Stimulated activated naive B cell treated with anti-CD40 and anti-IgM and Interleukin-4, amounts not matched to agents 10 μg/mL and 1 μg/mL and 100 μg/mL, for 72 hours (primary cell): ENCODE data around the gene IL16.

Experiments
- ATAC-seq, 2 donors: fragments of 150-1000 bp; cut with Tn5 transposase; replicated peaks; 2 replicates each; pipeline ENCODE4 v1.10.0; 2021; ENCODE audit warnings: moderate library complexity in 1 of 2
- DNase-seq: peaks from one replicate; pipeline ENCODE4 v3.0.0; 2021
- H3K27ac Mint-ChIP-seq: one replicate; pipeline ENCODE4 v1.8.0; 2022; ENCODE audit warnings: mild to moderate bottlenecking, mixed read lengths
- H3K27me3 Mint-ChIP-seq, 2 donors: one replicate each; pipeline ENCODE4 v1.8.0; 2022; ENCODE audit warnings: mixed read lengths in 2 of 2
- H3K36me3 Mint-ChIP-seq, 2 donors: one replicate each; pipeline ENCODE4 v1.8.0; 2022; ENCODE audit warnings: mixed read lengths in 2 of 2, mild to moderate bottlenecking in 1 of 2
- H3K4me1 Mint-ChIP-seq, 2 donors: one replicate each; pipeline ENCODE4 v1.8.0; 2022; ENCODE audit warnings: mixed read lengths in 2 of 2, mild to moderate bottlenecking in 1 of 2
- H3K4me3 Mint-ChIP-seq, 2 donors: one replicate each; pipeline ENCODE4 v1.8.0; 2022; ENCODE audit warnings: mild to moderate bottlenecking in 2 of 2, mixed read lengths in 2 of 2, moderate library complexity in 1 of 2
- H3K9me3 Mint-ChIP-seq, 2 donors: one replicate each; pipeline ENCODE4 v1.8.0; 2022; ENCODE audit warnings: mixed read lengths in 2 of 2, mild to moderate bottlenecking in 1 of 2

The IL16 gene

DNA sequence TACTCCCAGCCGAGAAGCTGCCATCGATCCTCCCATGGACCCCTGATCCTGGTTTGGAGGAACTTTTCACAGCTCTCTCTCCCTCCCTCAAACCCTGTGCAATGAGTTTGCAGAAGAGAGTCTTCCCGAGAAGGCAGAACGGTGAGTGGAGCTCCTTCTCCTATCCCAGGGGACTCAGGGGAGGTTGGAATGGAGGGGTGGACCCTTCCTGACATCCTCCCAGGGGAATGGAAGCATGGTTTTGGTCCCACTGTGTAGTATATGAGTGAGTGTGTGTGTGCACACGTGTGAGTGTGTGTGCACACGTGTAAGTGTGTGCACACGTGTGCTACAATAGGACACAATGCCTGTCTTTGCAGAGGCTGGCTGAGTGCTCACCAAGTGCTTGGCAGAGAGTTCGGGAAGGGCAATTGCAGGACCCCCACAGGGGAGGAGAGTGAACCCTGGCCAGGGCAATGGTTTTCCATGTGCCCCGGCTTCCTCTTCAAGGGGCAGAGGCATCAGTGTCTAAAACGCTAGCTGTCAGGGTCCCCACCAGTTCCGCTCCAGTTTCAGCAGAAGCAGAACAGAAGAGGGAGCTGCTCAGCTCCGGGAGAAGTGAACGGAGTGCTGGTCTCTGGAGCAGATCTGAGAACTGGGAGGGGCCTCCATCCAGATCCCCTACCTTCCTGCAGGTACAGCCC, 13.8 kb upstream of the IL16 start:
- ATAC-seq = no peak
- Mint-ChIP-seq H3K27me3 (peaks cover 25 to 36% of the 10 kb centered on the region in 2 donors), H3K4me3 (no peak overlapping the region)

DNA sequence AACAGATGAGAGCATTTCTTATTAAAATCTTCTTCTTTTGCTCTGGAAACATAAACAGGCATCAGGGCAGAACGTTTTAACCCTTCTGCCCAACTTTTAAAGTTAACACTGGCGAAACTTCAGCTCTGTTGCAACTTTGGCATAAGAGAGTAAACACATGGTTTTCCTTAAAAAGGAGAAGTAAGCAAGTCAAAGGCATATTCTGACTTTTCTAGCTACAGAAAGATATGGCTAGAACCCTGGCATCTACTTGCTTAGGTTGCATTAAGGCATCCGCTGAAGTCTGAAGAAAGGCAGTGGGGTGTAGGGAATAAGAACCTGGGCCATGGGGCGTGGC, 13.3 kb upstream of the IL16 start:
- Mint-ChIP-seq H3K27ac (no peak overlapping the region), H3K27me3 (peaks cover 25 to 39% of the 10 kb centered on the region in 2 donors), H3K4me1 (no peaks in the 10 kb centered on the region), H3K9me3 (no peaks in the 10 kb centered on the region), H3K36me3 (no peaks in the 10 kb centered on the region), H3K4me3 (no peak overlapping the region)
- no peak for DNase-seq
- no peak for ATAC-seq

More for the DNA sequence above, 13.8 kb upstream of the IL16 start:
- no peaks in the 10 kb centered on the region for H3K4me1 Mint-ChIP-seq
- H3K27ac Mint-ChIP-seq = no peak overlapping the region
- no peak for DNase-seq
- no peaks in the 10 kb centered on the region for H3K9me3 Mint-ChIP-seq
- H3K36me3 Mint-ChIP-seq = no peaks in the 10 kb centered on the region

DNA sequence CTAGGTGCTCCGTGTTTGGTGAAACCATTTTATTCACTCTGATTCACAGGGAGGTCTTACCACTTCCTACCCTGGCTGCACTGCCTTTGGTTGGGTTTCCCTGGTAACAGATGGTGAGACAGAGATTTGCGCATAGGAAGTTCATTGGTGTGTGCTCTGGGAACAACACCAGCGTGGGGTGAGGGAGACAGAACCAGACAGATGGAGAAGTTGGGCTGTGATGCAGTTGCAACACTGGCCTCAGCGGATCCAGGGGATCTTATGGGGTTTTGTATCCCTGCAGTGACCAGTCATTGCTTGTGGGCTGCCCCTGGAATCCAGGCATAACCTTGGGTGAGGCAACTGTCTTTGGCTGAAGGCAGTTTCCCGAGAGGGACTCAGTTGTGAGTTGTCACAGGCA, 12.5 kb upstream of the IL16 start:
- H3K27ac Mint-ChIP-seq = no peak overlapping the region
- peaks cover 25 to 44% of the 10 kb centered on the region in 2 donors for H3K27me3 Mint-ChIP-seq
- DNase-seq (no peak), ATAC-seq (no peak)
- no peaks in the 10 kb centered on the region for H3K4me1 Mint-ChIP-seq
- no peaks in the 10 kb centered on the region for H3K36me3 Mint-ChIP-seq
- H3K4me3 Mint-ChIP-seq = no peak overlapping the region
- H3K9me3 Mint-ChIP-seq = no peaks in the 10 kb centered on the region

DNA sequence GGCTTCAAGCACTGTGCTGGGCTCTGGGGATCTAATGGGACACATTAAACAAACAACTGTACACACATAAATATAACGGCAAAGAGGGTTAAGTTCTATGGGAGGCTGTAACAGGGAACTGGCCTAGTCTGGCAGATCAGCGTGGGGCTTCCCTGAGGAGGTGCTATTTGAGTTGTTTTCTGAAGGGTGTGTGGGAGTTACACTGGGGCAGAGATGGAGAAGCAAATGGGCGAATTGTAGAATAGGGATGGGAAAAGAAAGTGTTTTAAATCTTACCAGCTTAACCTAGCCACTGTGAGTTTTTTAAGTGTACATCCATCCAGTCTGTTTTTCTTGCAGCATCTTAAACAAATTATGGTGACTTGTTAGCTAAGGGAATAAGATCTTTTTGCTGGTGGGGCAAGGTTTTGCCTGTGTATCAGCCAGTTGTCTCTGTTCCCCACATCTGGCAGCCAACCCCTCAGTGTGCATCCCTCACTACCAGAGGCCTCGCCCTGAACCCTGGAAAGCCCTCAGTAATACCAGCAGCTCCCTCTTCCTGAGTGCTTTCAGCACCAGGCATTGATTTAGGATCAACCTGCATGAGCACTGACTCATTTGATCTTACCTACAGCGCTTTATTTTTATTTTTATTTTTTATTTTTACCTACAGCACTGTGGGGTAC, 10.9 kb upstream of the IL16 start:
- Mint-ChIP-seq H3K27ac (no peak overlapping the region), H3K4me1 (no peaks in the 10 kb centered on the region), H3K9me3 (no peaks in the 10 kb centered on the region), H3K36me3 (no peaks in the 10 kb centered on the region), H3K27me3 (peaks cover 21 to 44% of the 10 kb centered on the region in 2 donors), H3K4me3 (no peak overlapping the region)
- ATAC-seq (no peak), DNase-seq (no peak)

DNA sequence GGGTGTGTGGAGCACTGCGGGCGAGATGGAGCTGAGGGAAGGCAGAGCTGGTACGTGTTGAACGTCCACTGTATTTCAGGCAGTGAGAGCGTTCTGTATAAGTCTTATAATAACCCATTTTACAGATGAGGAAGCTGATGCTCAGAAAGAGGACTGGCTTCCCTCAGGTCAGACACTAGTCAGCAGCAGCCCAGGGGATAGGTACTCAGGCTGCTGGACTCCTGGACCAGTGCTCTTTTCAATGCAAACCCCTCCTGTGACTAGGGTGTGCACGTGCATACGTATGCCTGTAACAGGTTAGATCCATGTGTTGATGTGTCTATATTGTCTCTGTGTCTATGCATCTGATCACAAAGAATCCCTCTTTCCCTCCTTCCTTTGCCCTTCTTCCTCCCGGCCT, 8.3 kb upstream of the IL16 start:
- H3K36me3 Mint-ChIP-seq = no peaks in the 10 kb centered on the region
- no peak overlapping the region for H3K4me3 Mint-ChIP-seq
- peaks cover 24 to 27% of the 10 kb centered on the region in 2 donors for H3K27me3 Mint-ChIP-seq

DNA sequence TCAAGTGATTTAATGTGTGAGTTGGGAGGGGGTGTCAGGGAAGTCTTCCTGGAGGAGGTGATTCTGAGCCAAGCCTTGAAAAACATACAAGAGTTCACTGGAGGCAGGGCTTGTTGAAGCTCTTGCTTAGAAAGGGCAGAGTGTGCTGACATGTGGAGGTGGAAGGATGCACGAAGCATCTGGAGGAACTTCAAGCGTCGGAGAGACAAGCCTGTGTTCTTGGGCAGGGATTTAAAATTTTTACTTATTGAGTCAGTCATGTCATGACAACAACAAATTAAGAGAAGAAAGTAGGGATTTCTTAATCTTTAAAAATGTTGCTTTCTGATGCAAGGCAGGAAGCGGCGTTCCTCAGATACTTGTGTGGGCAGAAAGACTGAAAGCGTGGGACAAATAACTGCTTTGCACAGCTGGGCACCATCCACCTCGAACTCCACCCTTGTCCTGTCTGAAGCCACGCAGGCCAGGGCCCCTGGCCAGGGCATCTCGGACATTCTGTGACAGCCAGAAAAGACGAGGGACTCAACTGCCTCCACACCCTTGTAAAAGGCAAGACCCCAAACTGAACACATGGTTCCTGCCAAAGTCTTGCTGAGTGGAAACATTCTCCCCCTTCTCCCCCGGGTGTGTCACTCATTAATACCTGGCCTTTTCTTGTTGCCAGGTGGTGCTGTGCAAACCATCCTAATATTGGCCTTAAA, 6.9 kb upstream of the IL16 start:
- peaks cover 17 to 18% of the 10 kb centered on the region in 2 donors for H3K27me3 Mint-ChIP-seq
- no peak for ATAC-seq
- H3K4me3 Mint-ChIP-seq = no peak overlapping the region
- no peak overlapping the region for H3K27ac Mint-ChIP-seq
- no peaks in the 10 kb centered on the region for H3K36me3 Mint-ChIP-seq
- no peaks in the 10 kb centered on the region for H3K9me3 Mint-ChIP-seq
- H3K4me1 Mint-ChIP-seq = no peaks in the 10 kb centered on the region
- no peak for DNase-seq

More for the DNA sequence above, 8.3 kb upstream of the IL16 start:
- H3K27ac Mint-ChIP-seq = no peak overlapping the region
- no peak for DNase-seq
- no peaks in the 10 kb centered on the region for H3K4me1 Mint-ChIP-seq
- no peak for ATAC-seq
- H3K9me3 Mint-ChIP-seq = no peaks in the 10 kb centered on the region

DNA sequence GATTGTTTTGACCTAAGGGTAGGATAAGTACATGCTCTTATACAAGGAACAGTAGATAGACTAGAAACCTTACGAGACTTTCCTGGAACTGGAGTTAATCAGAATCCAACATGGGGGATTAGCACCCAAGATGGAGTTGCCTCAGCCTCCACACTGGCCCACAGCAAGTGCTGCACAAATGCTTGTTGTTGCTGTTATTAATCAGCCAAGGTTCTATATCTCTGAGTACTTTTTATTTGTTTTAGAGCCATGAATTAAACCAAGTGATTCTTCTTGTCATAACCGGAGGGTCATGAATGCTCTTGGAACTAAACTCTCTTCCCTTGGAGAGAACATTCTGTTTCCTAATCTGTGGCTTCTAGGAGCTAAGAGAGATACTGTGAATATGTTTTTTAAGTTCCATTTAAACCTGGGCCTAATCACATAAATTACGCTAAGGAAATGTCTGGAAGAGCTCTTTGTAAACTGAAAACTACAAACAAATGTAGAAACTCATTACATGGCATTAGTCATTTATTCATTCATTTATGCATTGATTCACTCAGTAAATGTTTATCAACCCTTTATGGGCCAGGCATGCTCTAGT, 5.7 kb upstream of the IL16 start:
- H3K27me3 Mint-ChIP-seq = peaks cover 12 to 17% of the 10 kb centered on the region in 2 donors
- H3K9me3 Mint-ChIP-seq = no peaks in the 10 kb centered on the region
- H3K4me1 Mint-ChIP-seq = no peaks in the 10 kb centered on the region
- H3K4me3 Mint-ChIP-seq = no peak overlapping the region
- DNase-seq = no peak
- no peak for ATAC-seq
- H3K27ac Mint-ChIP-seq = no peak overlapping the region
- H3K36me3 Mint-ChIP-seq = no peaks in the 10 kb centered on the region

DNA sequence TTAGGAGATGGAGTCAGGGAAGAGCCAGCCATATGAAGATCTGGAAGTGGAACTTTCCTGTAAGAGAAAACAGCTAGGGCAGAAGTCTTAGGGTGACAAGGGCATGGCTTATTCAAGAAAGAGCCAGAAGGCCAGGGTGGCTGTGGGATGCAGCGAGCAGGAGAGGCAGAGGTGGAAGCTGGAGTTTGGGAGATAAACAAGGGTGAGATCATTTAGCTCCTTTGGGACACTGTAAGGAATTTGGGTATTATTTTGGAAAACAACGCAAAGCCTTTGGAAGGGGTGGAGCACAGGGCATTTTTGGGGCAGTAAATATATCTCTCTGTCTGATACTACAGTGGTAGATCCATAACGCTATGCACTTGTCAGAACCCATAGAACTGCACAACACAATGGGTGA, 5.0 kb upstream of the IL16 start:
- no peak for ATAC-seq
- Mint-ChIP-seq H3K4me1 (no peaks in the 10 kb centered on the region), H3K9me3 (no peaks in the 10 kb centered on the region), H3K27me3 (peaks cover 13 to 19% of the 10 kb centered on the region in 2 donors), H3K27ac (no peak overlapping the region), H3K4me3 (no peak overlapping the region), H3K36me3 (no peaks in the 10 kb centered on the region)
- DNase-seq = no peak

DNA sequence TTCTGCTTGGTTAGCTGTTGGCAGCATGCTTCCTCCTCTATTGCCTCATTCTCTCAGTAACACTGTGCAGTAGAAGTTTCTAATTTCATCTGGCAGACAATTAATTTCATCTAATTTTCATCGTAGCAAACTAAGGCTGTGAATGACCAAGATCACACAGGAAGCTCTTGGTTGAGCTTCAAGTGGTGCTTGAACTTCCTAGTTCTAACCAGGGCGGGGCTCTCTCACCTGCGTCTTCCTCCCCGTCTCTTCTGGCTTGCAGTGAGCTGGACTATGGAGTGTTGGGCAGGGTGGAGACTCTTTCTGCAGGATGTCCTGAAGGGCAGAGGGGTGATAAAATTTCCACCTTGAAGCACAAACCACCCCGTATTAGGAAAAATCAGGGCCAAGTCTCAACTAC, 2.0 kb upstream of the IL16 start:
- Mint-ChIP-seq H3K4me1 (peaks cover 0 to 4% of the 10 kb centered on the region in 2 donors), H3K27ac (no peak overlapping the region), H3K27me3 (peaks cover 25 to 27% of the 10 kb centered on the region in 2 donors), H3K36me3 (no peaks in the 10 kb centered on the region), H3K9me3 (no peaks in the 10 kb centered on the region), H3K4me3 (no peak overlapping the region)
- DNase-seq (no peak), ATAC-seq (no peak)

DNA sequence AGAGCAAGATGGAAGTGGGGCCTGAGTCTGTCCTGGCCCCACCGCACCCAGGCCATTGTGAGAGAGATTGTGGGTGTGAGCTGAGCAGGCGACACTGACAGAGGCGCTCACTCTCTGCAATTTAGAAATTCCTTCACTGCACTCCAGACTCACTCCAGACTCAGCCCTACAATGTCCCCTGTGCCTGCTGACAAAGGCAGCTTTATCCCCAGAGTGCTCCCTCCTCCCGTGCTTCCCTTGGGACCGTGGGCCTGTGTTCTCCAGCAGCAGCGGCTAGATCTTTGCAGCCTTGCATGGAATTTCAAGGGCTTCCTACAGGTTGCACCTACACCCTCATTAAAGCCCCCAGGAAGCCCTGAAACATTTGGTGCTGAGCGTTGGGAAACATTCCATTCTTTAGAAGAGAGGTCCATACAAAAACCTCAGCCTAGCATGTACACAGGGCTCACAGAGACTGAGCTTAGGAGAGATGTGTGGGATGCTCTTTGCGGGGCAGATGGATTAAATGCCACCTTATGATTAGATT, 1.3 kb upstream of the IL16 start:
- no peaks in the 10 kb centered on the region for H3K9me3 Mint-ChIP-seq
- no peaks in the 10 kb centered on the region for H3K36me3 Mint-ChIP-seq
- H3K27ac Mint-ChIP-seq = no peak overlapping the region
- no peak for DNase-seq
- no peak for ATAC-seq
- H3K4me3 Mint-ChIP-seq = no peak overlapping the region
- peaks cover 25 to 27% of the 10 kb centered on the region in 2 donors for H3K27me3 Mint-ChIP-seq
- peaks cover 0 to 4% of the 10 kb centered on the region in 2 donors for H3K4me1 Mint-ChIP-seq

DNA sequence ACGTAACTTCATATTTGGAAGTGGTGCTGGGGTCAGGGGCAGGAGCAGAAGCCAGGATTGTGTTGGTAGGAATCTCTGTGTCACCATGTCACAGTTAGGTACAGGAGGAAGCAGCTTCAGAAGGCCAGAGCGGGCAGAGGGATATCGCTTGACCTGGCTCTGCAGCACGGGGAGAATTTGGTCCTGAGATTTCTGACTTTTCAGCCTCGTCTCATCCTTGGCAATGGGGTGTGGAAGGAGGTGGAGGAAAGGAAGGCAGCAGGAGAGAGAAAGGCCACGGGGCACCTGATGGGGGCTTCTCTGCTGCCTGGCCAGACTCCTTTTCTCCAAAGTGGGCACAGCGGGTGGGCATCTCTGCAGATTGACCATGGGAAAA, 564 bp downstream of the IL16 start:
- peaks cover 2 to 4% of the 10 kb centered on the region in 2 donors for H3K4me1 Mint-ChIP-seq
- ATAC-seq (no peak), DNase-seq (no peak)
- no peaks in the 10 kb centered on the region for H3K9me3 Mint-ChIP-seq
- no peak overlapping the region for H3K27ac Mint-ChIP-seq
- peaks cover 16 to 18% of the 10 kb centered on the region in 2 donors for H3K27me3 Mint-ChIP-seq
- H3K4me3 Mint-ChIP-seq = no peak overlapping the region
- H3K36me3 Mint-ChIP-seq = no peaks in the 10 kb centered on the region

DNA sequence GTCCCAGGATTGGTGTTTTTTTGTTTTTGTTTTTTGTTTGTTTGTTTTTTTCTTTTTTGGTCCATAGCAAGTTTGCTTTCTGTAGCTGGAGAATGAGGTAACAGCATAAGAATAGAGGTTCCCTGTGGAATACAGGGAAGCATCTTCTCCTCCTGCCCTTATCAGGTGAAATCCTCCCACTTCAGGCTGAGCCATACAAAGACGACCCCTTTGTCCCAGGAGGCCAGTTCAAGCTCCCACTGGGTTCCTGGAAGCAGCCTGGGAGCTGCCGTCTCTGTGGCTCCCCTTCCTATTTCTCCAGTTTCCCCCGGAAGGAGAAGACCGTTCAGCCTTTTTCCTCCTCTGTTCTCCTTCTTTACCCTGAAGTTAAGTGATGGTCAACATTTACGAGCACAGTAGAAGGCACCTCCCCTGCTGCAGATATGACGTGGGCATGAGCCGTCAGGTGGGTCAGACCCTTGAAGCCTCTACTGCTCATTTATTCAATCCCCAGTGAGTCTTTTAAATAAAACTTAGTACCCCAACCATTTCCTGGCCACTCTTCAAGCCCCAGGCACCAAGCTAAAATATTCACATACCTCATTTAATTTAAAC, 1.1 kb downstream of the IL16 start:
- Mint-ChIP-seq H3K9me3 (no peaks in the 10 kb centered on the region), H3K27me3 (peaks cover 16 to 18% of the 10 kb centered on the region in 2 donors), H3K4me3 (no peak overlapping the region), H3K27ac (no peak overlapping the region), H3K4me1 (peaks cover 2 to 4% of the 10 kb centered on the region in 2 donors), H3K36me3 (no peaks in the 10 kb centered on the region)
- ATAC-seq (no peak), DNase-seq (no peak)

DNA sequence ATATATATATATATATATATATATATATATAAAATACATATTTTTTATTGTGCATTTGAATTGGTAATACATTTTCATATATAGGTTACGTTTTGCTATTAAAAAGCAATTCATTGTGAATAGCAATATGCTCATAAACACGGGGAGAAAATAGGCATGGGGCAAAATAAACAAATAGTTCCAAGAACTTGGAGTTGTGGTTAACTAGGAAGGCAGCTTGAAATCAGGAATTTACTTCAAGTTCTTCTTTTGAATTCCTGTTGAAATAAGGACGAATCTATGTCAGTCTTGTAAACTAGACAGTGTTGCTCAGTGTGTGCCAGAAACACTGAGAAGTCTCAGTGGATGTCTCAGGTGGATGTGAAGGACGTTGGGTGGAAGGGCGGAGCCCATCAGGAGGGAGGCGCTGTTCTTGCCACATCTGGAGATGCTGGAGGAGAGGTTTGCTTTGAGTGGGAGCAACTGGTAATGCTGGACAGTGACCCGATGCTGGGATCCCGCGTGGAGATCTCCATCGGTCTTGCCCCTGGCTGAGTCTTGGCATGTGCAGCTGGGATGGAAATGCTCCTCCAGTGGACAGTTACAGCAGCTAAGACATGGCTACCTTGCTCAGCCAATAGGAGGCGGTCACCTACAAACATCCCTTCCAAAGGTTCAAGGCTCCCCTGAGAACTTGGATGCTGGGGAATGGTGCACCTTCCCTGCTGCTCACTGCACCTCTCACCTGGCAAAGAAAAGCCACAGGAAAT, 2.5 kb downstream of the IL16 start:
- Mint-ChIP-seq H3K36me3 (no peaks in the 10 kb centered on the region), H3K9me3 (no peaks in the 10 kb centered on the region), H3K4me3 (no peak overlapping the region), H3K27me3 (peaks cover 13 to 18% of the 10 kb centered on the region in 2 donors), H3K4me1 (peaks cover 2 to 4% of the 10 kb centered on the region in 2 donors), H3K27ac (no peak overlapping the region)
- ATAC-seq (no peak), DNase-seq (no peak)

DNA sequence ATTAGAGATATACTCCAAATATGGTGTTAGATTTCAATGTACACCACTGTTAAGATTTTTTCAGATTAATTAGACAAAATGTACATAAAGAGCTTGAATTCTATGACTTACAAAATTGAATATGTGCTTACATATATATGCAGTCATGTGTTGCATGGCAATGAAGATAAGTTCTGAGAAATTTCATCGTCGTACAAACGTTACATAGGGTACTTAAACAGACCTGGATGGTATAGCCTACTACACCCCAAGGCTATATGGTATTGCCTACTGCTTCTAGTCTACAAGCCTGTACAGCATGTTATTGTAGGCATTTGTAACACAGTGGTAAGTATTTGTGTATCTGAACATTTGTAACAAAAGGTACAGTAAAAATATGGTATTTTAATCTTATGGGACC, 9.3 kb downstream of the IL16 start:
- Mint-ChIP-seq H3K27me3 (peaks cover 10 to 21% of the 10 kb centered on the region in 2 donors), H3K9me3 (peaks cover 8 to 10% of the 10 kb centered on the region in 2 donors), H3K4me3 (no peak overlapping the region), H3K27ac (no peak overlapping the region), H3K36me3 (peaks cover 4% of the 10 kb centered on the region in 2 donors), H3K4me1 (no peaks in the 10 kb centered on the region)
- DNase-seq = no peak
- no peak for ATAC-seq
